PC-3 (cell line): ENCODE results near the gene ZSCAN5A. TPM values are rescaled to one million over a fixed set of nuclear protein-coding genes. Genes with fewer than 3 reads are reported as not detected.

Experiments
- ATAC-seq: fragments of 200-7000 bp; cut with Tn5 transposase; 2 replicates; pipeline ENCODE4 v1.9.1; 2020; ENCODE audit warnings: mild to moderate bottlenecking, moderate library complexity
- BruUV-seq: library from RNA; stranded (reverse); fragments of 400-500 nt; replicated peaks from 2 replicates; lab custom pipeline; 2021; lab: Mats Ljungman, UMichigan
- CTCF ChIA-PET: fragments of 300-600 bp; sonication (Branson Sonifier 250); formaldehyde crosslinking; loops from one replicate; lab custom pipeline; 2022; ENCODE audit warnings: antibody characterized with exemption; lab: Charles Lee
- POLR2A ChIA-PET: fragments of 300-600 bp; sonication (Branson Sonifier 250); formaldehyde crosslinking; loops from one replicate; lab custom pipeline; 2022; ENCODE audit warnings: antibody characterized with exemption; ENCODE audit not compliant: unreplicated experiment; lab: Charles Lee
- DNase-seq: peaks from one replicate; pipeline ENCODE4 v3.0.0-alpha.2; 2015
- H2AFZ ChIP-seq: fragments of 300-600 bp; sonication (generic); 2 replicates; pipeline ENCODE4 v1.6.0; 2016; ENCODE audit warnings: antibody characterized with exemption, low read length
- H3F3A ChIP-seq: fragments of 300-600 bp; sonication (generic); one replicate; pipeline ENCODE4 v1.6.0; 2017; ENCODE audit warnings: antibody characterized with exemption, low read length, control low read depth, mild to moderate bottlenecking; ENCODE audit not compliant: unreplicated experiment
- H3K27ac ChIP-seq: fragments of 300-600 bp; sonication (generic); 2 replicates; pipeline ENCODE4 v1.5.1; 2016; ENCODE audit warnings: mild to moderate bottlenecking, low read length
- H3K27me3 ChIP-seq: fragments of 300-600 bp; sonication (generic); 2 replicates; pipeline ENCODE4 v1.6.1; 2016; ENCODE audit warnings: low read length, mixed read lengths
- H3K36me3 ChIP-seq: fragments of 300-600 bp; sonication (generic); 2 replicates; pipeline ENCODE4 v1.6.1; 2016; ENCODE audit warnings: low read depth, mixed run types, low read length, mixed read lengths
- H3K4me1 ChIP-seq: fragments of 300-600 bp; sonication (generic); 2 replicates; pipeline ENCODE4 v1.5.1; 2016; ENCODE audit warnings: low read length; ENCODE audit not compliant: insufficient read depth
- H3K4me2 ChIP-seq: fragments of 300-600 bp; sonication (generic); 2 replicates; pipeline ENCODE4 v1.6.0; 2016; ENCODE audit warnings: low read length
- H3K4me3 ChIP-seq: fragments of 300-600 bp; sonication (generic); 2 replicates; pipeline ENCODE4 v1.5.1; 2016; ENCODE audit warnings: mild to moderate bottlenecking, low read length, mixed read lengths
- H3K79me2 ChIP-seq: fragments of 300-600 bp; sonication (generic); 2 replicates; pipeline ENCODE4 v1.6.1; 2017; ENCODE audit warnings: low read length, mixed read lengths
- H3K9ac ChIP-seq: fragments of 300-600 bp; sonication (generic); 2 replicates; pipeline ENCODE4 v1.6.0; 2016; ENCODE audit warnings: mild to moderate bottlenecking, low read length
- H3K9me2 ChIP-seq: fragments of 300-600 bp; sonication (generic); replicated peaks from 2 replicates; pipeline ENCODE4 v1.6.1; 2016; ENCODE audit warnings: mixed run types, low read length, mixed read lengths
- H3K9me3 ChIP-seq: fragments of 300-600 bp; sonication (generic); 2 replicates; pipeline ENCODE4 v1.6.1; 2016; ENCODE audit warnings: low read length, mixed read lengths
- H4K20me1 ChIP-seq: fragments of 300-600 bp; sonication (generic); 2 replicates; pipeline ENCODE4 v1.6.1; 2016; ENCODE audit warnings: low read length, mixed read lengths
- CTCF ChIP-seq: fragments of 300-600 bp; sonication (generic); conservative IDR thresholded peaks from 2 replicates; pipeline ENCODE4 v1.5.1; 2017; ENCODE audit warnings: antibody characterized with exemption, low read depth, mild to moderate bottlenecking, low read length
- EZH2 ChIP-seq: fragments of 300-600 bp; sonication (generic); IDR thresholded peaks from one replicate; pipeline ENCODE4 v1.6.1; 2017; ENCODE audit warnings: antibody characterized with exemption, mild to moderate bottlenecking, low read length; ENCODE audit not compliant: unreplicated experiment
- EZH2phosphoT487 ChIP-seq: fragments of 300-600 bp; sonication (generic); IDR thresholded peaks from 2 replicates; pipeline ENCODE4 v1.6.1; 2018; ENCODE audit warnings: mild to moderate bottlenecking, antibody characterized with exemption, low read length, borderline replicate concordance
- intact Hi-C: fragments of 100-400 bp; cut with micrococcal nuclease; formaldehyde crosslinking; loops from 2 replicates; pipeline ENCODE4 v1.9.0; 2023
- total RNA-seq: library from RNA; depleted of rRNA; stranded (reverse); fragments of >200 nt; gene quantifications from 2 replicates; pipeline ENCODE4 v1.2.3, GENCODE V29; 2014

Gene ZSCAN5A
- total RNA-seq, 1 experiment from 2014 or later: 23.7 TPM

GRCh38 chr19:56290104-56290503, 24.5 kb downstream of the ZSCAN5A start:
- H3F3A ChIP-seq: no peaks in the 10 kb centered on the region
- H3K27me3 ChIP-seq: no peaks in the 10 kb centered on the region
- no peaks in the 10 kb centered on the region for H3K9me3 ChIP-seq
- CTCF ChIA-PET: no interaction called here
- H2AFZ ChIP-seq: no peak overlapping the region
- no peak overlapping the region for H3K9ac ChIP-seq
- H3K79me2 ChIP-seq: no peaks in the 10 kb centered on the region
- H4K20me1 ChIP-seq: no peaks in the 10 kb centered on the region
- H3K27ac ChIP-seq: no peak overlapping the region
- intact Hi-C loops: no loop called here
- no peak overlapping the region for H3K4me2 ChIP-seq
- H3K4me1 ChIP-seq: peaks cover 9% of the 10 kb centered on the region
- TF ChIP-seq EZH2phosphoT487 (no peak), CTCF (no peak), EZH2 (no peak)
- POLR2A ChIA-PET: no interaction called here
- H3K9me2 ChIP-seq: no peaks in the 10 kb centered on the region
- H3K4me3 ChIP-seq: no peak overlapping the region
- ATAC-seq (no peak), DNase-seq (no peak)
- H3K36me3 ChIP-seq: 0 out of 2 replicates have a peak, but pooled peaks cover 6% of the 10 kb centered on the region
- BruUV-seq: no TSS peak

DNA sequence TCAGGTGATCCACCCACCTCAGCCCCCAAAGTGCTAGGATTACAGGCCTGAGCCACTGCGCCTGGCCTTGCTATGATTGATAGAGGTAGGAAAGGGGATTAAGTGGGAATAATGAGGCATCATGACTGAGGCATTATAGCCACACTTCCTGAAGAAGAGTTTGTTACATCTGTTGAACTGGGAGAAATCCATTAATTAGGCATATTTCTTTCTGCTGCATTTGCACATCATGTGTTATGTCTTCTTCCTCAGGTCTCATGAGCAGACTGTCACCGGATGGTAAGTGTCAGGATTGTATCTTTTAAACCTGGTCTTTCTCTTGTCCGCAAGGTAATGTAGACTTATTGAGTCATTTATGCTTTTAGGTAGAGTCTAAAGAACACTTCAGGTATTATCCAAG, 29.9 kb downstream of the ZSCAN5A start:
- no peak overlapping the region for H2AFZ ChIP-seq

More for the DNA sequence above, 29.9 kb downstream of the ZSCAN5A start:
- intact Hi-C loops: no loop called here
- ChIA-PET CTCF (interaction anchor here (0.6 kb wide), 1 partner anchor 99 kb away, joined by 5 read pairs; no protein-coding TSS in a partner anchor), POLR2A (no interaction called here)
- no peak overlapping the region for H3K9ac ChIP-seq
- TF ChIP-seq CTCF: no peak
- TF ChIP-seq EZH2phosphoT487: no peak
- TF ChIP-seq EZH2: no peak
- H3K36me3 ChIP-seq: no peaks in the 10 kb centered on the region
- H3K9me3 ChIP-seq: no peaks in the 10 kb centered on the region
- no peaks in the 10 kb centered on the region for H4K20me1 ChIP-seq
- no peaks in the 10 kb centered on the region for H3F3A ChIP-seq
- ATAC-seq: no peak
- H3K27me3 ChIP-seq: no peaks in the 10 kb centered on the region
- H3K79me2 ChIP-seq: no peaks in the 10 kb centered on the region
- no peak overlapping the region for H3K4me2 ChIP-seq
- BruUV-seq: no TSS peak
- H3K4me1 ChIP-seq: no peaks in the 10 kb centered on the region
- H3K4me3 ChIP-seq: no peak overlapping the region
- DNase-seq: no peak
- H3K9me2 ChIP-seq: no peaks in the 10 kb centered on the region
- H3K27ac ChIP-seq: no peak overlapping the region
